Heart left ventricle (tissue), 16 donors: ENCODE results near the gene DLD. TPM values are rescaled to one million over a fixed set of nuclear protein-coding genes. Genes with fewer than 3 reads are reported as not detected.

Experiments
- ATAC-seq, 4 donors: fragments of 200-7000 bp; cut with Tn5 transposase; one replicate each; pipeline ENCODE4 v1.9.1; 2020 to 2022; ENCODE audit warnings: moderate library complexity in 4 of 4, mild to moderate bottlenecking in 3 of 4, moderate number of reproducible peaks in 1 of 4
- DNase-seq, 5 donors: peaks; one replicate each; pipeline ENCODE4 v3.0.0-alpha.2; 2020
- H3K27ac ChIP-seq, 12 donors: fragments of 200-600 bp; sonication (generic) in 4 of 12; one replicate each; pipeline versions ENCODE4 v1.5.0 to v1.8.0; 2016 to 2022; ENCODE audit warnings: mild to moderate bottlenecking in 2 of 12
- H3K27me3 ChIP-seq, 9 donors: fragments of 200-600 bp; sonication (generic) in 2 of 9; one replicate each; pipeline versions ENCODE4 v1.5.1 to v1.8.0; 2016 to 2022; ENCODE audit warnings: mild to moderate bottlenecking in 3 of 9
- H3K36me3 ChIP-seq, 9 donors: fragments of 200-600 bp; sonication (generic) in 2 of 9; one replicate each; pipeline versions ENCODE4 v1.5.0 to v1.8.0; 2018 to 2022; ENCODE audit warnings: mild to moderate bottlenecking in 2 of 9
- H3K4me1 ChIP-seq, 12 donors: fragments of 200-600 bp; sonication (generic) in 4 of 12; one replicate each; pipeline versions ENCODE4 v1.5.0 to v1.8.0; 2016 to 2022; ENCODE audit warnings: mild to moderate bottlenecking in 3 of 12
- H3K4me3 ChIP-seq, 12 donors: fragments of 200-600 bp; sonication (generic) in 4 of 12; one replicate each; pipeline versions ENCODE4 v1.5.0 to v1.8.0; 2017 to 2022; ENCODE audit warnings: mild to moderate bottlenecking in 9 of 12, moderate library complexity in 4 of 12
- H3K9me3 ChIP-seq, 12 donors: fragments of 200-600 bp; sonication (generic) in 4 of 12; one replicate each; pipeline versions ENCODE4 v1.5.0 to v1.8.0; 2016 to 2022; ENCODE audit warnings: mild to moderate bottlenecking in 1 of 12
- POLR2A ChIP-seq, 2 donors: fragments of 450-650 bp; IDR thresholded peaks; one replicate each; pipeline ENCODE4 v1.6.1; 2017; ENCODE audit warnings: antibody characterized with exemption in 2 of 2, mild to moderate bottlenecking in 2 of 2, moderate library complexity in 2 of 2
- WGBS, 4 donors: extraction: QIAGEN DNeasy Blood & Tissue Kit in 2 of 4; methylation state at CpG; one replicate each; pipeline versions ENCODE4 v1.1.5 to v1.1.7; 2013 to 2018; 5-methylcytosine and 5-hydroxymethylcytosine counted together
- intact Hi-C, 10 donors: fragments of 100-400 bp; cut with DNase I; formaldehyde crosslinking; loops; one replicate each; pipeline versions ENCODE4 v1.11.1 to v1.14.2; 2022
- polyA plus RNA-seq, 2 donors: library from polyadenylated mRNA; stranded (reverse); fragments of 200-250 nt; gene quantifications; one replicate each; pipeline ENCODE4 v1.2.3, GENCODE V29; 2013
- total RNA-seq, 9 donors: library from RNA; depleted of rRNA in 2 of 9; stranded (reverse); fragments of >200 nt in 2 of 9; fragmentation: NEBNext Ultra II Directional in 3 of 9; extraction: Animal tissue kit (Norgen Biotek cat#: 25700) in 3 of 9; gene quantifications; one replicate each; pipeline versions ENCODE4 v1.1.0 to v1.2.4, GENCODE V29; 2016 to 2023
- TF ChIP-seq, protein P1 (sequence below), 12 donors: fragments of 200-600 bp; sonication (generic) in 4 of 12; IDR thresholded peaks; one replicate each; pipeline versions ENCODE4 v1.5.0 to v1.8.0; 2018 to 2022; ENCODE audit warnings: antibody characterized with exemption in 12 of 12, mild to moderate bottlenecking in 5 of 12
- donor health status: ischemic (EF 13 %, LVEDD 7.1; RV severe dilation, severe dysfunction).
- donor health status: healthy with polysubstance abuse.
- donor health status: DM: no; HTN: yes; CAD: no.
- donor health status: DM: no; HTN: no; CAD: no.
- donor health status: ischemic (EF 25% LVEDD 6.9; RV normal size, moderate dysfunction).
- donor health status: ischemic (EF 25% LVEDD 5.7; RV mildly dilated, moderate dysfunction).
- donor health status: healthy.
- donor health status: DM: yes; HTN: yes; CAD: no.
- donor health status: ischemic (EF 35%, LVEDD 5.7; RV mildly dilated, moderate dysfunction).
- donor health status: nonischemic (EF 11% LVEDD 7.7; RV severe dilation, severe dysfunction).
- donor health status: DM: yes; HTN: yes; CAD: no.
- donor health status: PGD.
- donor health status: ischemic (EF 29% LVEDD 5.4; RV normal size, mild dysfunction).
- donor health status: nonischemic (EF 23%, LVEDD 6.1; RV moderate dilation, normal function).

The DLD gene
- total and polyA plus RNA-seq, 11 donors = 55.3 to 426 (median 276) TPM

GRCh38 chr7:107857541-107857912, 33.5 kb upstream of the DLD start:
- no peak for TF ChIP-seq POLR2A (IDR thresholded peaks at IDR 0.05)
- TF ChIP-seq, protein P1, sequence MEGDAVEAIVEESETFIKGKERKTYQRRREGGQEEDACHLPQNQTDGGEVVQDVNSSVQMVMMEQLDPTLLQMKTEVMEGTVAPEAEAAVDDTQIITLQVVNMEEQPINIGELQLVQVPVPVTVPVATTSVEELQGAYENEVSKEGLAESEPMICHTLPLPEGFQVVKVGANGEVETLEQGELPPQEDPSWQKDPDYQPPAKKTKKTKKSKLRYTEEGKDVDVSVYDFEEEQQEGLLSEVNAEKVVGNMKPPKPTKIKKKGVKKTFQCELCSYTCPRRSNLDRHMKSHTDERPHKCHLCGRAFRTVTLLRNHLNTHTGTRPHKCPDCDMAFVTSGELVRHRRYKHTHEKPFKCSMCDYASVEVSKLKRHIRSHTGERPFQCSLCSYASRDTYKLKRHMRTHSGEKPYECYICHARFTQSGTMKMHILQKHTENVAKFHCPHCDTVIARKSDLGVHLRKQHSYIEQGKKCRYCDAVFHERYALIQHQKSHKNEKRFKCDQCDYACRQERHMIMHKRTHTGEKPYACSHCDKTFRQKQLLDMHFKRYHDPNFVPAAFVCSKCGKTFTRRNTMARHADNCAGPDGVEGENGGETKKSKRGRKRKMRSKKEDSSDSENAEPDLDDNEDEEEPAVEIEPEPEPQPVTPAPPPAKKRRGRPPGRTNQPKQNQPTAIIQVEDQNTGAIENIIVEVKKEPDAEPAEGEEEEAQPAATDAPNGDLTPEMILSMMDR (IDR thresholded peaks at IDR 0.05) = no peak
- H3K27ac ChIP-seq = peak overlapping the region in 1 of 12 donors; percentile 6
- peaks cover 0 to 18% (median 0%) of the 10 kb centered on the region in 12 donors for H3K4me1 ChIP-seq
- DNase-seq = no peak
- ATAC-seq = no peak
- H3K9me3 ChIP-seq = no peaks in the 10 kb centered on the region
- no peak overlapping the region for H3K4me3 ChIP-seq
- no peaks in the 10 kb centered on the region for H3K27me3 ChIP-seq
- intact Hi-C loops = no loop called here
- WGBS, 4 donors = 46 to 91% (median 74%) methylated on average over 2 of the region's 2 CpGs
- no peaks in the 10 kb centered on the region for H3K36me3 ChIP-seq

- H3K27ac ChIP-seq = no peak overlapping the region
These were observed 32.7 kb upstream of the DLD start for GRCh38 chr7:107858280-107858679.

GRCh38 chr7:107860279-107860961, 30.6 kb upstream of the DLD start:
- DNase-seq (no peak), ATAC-seq (no peak)
- H3K4me3 ChIP-seq = no peak overlapping the region
- peak overlapping the region in 1 of 12 donors; percentile 46 for H3K27ac ChIP-seq
- H3K36me3 ChIP-seq = no peaks in the 10 kb centered on the region
- 91 to 94% (median 93%) methylated on average over 9 of the region's 9 CpGs for WGBS, 4 donors
- no peaks in the 10 kb centered on the region for H3K9me3 ChIP-seq
- peaks cover 0 to 18% (median 0%) of the 10 kb centered on the region in 12 donors for H3K4me1 ChIP-seq
- intact Hi-C loops = no loop called here
- H3K27me3 ChIP-seq = no peaks in the 10 kb centered on the region
- TF ChIP-seq, protein P1 (IDR thresholded peaks at IDR 0.05) = no peak
- TF ChIP-seq POLR2A (IDR thresholded peaks at IDR 0.05) = no peak

More at GRCh38 chr7:107858280-107858679, 32.7 kb upstream of the DLD start:
- intact Hi-C loops = no loop called here
- Histone ChIP-seq H3K36me3 (no peaks in the 10 kb centered on the region), H3K4me1 (peaks cover 0 to 18% (median 0%) of the 10 kb centered on the region in 12 donors), H3K27me3 (no peaks in the 10 kb centered on the region), H3K4me3 (no peak overlapping the region), H3K9me3 (no peaks in the 10 kb centered on the region)
- ATAC-seq = no peak
- no peak for TF ChIP-seq POLR2A (IDR thresholded peaks at IDR 0.05)
- TF ChIP-seq, protein P1 (IDR thresholded peaks at IDR 0.05) = no peak
- no peak for DNase-seq
- WGBS, 4 donors = 62 to 76% (median 70%) methylated on average over 5 of the region's 5 CpGs

- intact Hi-C loops = no loop called here
- WGBS, 4 donors = 67 to 80% (median 73%) methylated on average over 6 of the region's 6 CpGs
- no peaks in the 10 kb centered on the region for H3K36me3 ChIP-seq
- H3K4me3 ChIP-seq = no peak overlapping the region
- peaks cover 0 to 18% (median 0%) of the 10 kb centered on the region in 12 donors for H3K4me1 ChIP-seq
- DNase-seq (no peak), ATAC-seq (no peak)
- TF ChIP-seq, protein P1 (IDR thresholded peaks at IDR 0.05) = no peak
- H3K27me3 ChIP-seq = no peaks in the 10 kb centered on the region
- peak overlapping the region in 1 of 12 donors; percentile 46 for H3K27ac ChIP-seq
- H3K9me3 ChIP-seq = no peaks in the 10 kb centered on the region
These were observed 29.9 kb upstream of the DLD start for GRCh38 chr7:107860981-107861652.
